Stimulated activated CD8-positive, alpha-beta memory T cell treated with anti-CD3 and anti-CD28 coated beads, Interleukin-7, amount 100 ng/mL, for 48 hours (primary cell): ENCODE data around the gene CATSPERZ.
A peak's percentile ranks its signal among the peaks of the same experiment; 100 is the strongest.

Source experiments
- DNase-seq, 2 donors: peaks; one replicate each; pipeline ENCODE4 v3.0.0-alpha.2; 2020; ENCODE audit warnings: low read depth in 1 of 2; ENCODE audit errors: extremely low read depth in 1 of 2

CATSPERZ gene

DNA sequence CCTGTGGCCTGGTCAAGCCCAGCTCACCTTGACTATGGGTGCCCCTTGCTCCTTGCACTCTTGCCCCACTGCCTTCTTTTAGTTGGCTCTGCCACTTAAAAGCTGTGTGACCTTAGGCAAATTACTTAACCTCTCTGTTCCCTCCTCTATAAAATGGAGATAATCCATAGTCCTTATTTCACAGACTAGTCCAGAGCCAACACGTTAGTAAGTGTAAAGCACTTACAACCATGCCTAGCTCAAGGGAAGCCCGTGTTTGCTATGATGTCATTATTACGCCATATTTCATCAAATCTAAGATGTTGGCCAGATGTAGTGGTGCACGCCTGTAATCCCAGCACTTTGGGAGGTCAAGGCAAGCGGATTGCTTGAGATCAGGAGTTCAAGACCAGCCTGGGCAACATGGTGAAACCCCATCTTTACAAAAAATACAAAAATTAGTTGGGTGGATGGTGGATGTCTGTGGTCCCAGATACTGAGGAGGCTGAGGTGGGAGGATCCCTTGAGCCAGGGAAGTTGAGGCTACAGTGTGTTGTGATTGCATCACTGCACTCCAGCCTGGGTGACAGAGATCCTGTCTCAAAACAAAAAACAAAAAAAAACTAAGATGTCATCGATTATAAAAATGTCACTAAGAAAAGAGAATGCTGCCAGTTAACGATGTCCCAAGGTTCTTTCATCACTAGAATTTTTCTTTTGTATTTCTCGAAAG, 37.5 kb downstream of the CATSPERZ start:
- no peak for DNase-seq

DNA sequence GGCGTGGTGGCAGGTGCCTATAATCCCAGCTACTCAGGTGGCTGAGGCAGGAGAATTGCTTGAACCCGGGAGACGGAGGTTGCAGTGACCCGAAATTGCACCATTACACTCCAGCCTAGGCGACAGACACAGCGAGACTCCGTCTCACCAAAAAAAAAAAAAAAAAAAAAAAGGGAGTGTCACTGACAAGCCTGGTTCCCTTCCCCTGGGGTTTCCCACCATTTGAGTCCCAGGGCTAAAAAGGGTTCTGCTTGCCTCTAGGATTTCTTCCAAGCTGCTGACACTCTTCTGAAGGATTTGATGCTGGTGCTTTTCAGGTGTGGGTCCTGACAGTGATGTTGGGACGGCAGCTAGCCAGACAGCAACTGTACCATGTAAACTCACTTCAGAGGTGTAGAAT, 38.6 kb downstream of the CATSPERZ start:
- no peak for DNase-seq

DNA sequence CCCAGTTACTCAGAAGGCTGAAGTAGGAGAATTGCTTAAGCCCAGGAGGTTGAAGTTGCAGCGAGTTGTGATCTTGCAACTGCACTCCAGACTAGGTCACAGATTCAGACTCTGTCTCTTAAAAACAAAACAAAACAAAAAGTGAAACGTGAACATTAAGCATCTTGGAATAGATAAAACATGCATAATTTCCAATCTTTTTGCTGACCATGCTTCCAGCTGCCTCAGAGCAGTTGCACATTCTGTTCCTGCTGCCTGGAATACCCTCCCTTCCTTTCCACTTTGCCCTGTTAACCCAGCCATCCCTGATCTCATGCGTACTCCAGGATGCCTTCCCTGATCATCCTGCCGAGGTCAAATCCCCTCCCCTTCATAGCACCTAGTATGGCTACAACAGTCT, 39.1 kb downstream of the CATSPERZ start:
- no peak for DNase-seq

DNA sequence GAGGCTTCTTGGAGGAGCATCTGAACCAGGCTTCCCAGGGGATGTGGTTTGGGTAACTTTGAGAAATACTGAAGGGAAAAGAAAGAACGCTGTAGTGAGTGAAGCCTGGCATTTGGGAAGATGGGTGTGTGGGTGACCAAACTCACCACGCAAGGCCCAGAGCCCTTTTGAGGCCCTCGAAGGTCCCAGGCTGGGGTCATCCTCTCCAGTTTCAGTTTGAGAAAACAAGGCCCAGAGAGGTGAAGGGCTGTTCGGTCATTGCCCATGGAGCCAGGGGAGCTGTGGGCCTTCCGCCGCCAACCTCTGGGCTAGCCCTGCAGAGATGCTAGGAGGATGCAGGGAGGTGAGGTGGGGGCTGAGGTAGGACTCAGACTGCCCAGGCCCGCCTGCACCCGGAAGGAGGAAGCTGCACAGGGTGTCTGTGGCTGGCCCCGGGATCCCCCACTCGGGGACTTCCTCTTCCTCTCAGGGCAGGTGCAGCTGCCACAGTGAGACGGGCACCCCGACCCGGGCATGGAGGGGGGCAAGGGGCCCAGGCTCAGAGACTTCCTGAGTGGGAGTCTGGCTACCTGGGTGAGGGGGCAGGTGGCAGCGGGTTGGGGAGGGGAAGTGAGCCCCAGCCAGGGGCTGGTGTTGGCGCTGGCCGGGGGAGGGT, 39.7 kb downstream of the CATSPERZ start, which contains the start of gene CCDC88B:
TSS of gene CCDC88B (plus strand) at position 451 of the 655 bp plus-strand sequence. CDS start at position 514, 63 bp downstream.
- DNase-seq: peak; percentile 73 to 82

GRCh38 chr11:64340671-64341335, 40.6 kb downstream of the CATSPERZ start:
- peak; percentile 61 to 73 for DNase-seq

- DNase-seq: no peak
Measured at GRCh38 chr11:64341429-64341828, 41.3 kb downstream of the CATSPERZ start.

- peak; percentile 81 to 84 for DNase-seq
Measured at GRCh38 chr11:64341851-64342791, 42.0 kb downstream of the CATSPERZ start.

GRCh38 chr11:64342869-64343745, 42.9 kb downstream of the CATSPERZ start:
- no peak for DNase-seq

GRCh38 chr11:64343767-64344559, 43.8 kb downstream of the CATSPERZ start:
- no peak for DNase-seq

DNA sequence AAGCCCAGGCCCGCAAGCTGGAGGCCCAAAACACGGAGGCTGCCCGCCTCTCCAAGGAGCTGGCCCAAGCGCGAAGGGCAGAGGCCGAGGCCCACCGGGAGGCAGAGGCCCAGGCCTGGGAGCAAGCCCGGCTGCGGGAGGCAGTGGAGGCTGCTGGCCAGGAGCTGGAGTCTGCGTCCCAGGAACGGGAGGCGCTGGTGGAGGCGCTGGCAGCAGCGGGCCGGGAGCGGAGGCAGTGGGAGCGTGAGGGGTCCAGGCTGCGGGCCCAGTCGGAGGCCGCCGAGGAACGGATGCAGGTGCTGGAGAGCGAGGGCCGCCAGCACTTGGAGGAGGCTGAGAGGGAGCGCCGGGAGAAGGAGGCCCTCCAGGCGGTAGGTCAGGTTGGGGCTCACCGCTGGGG, 44.6 kb downstream of the CATSPERZ start:
- no peak for DNase-seq

GRCh38 chr11:64347193-64347867, 47.2 kb downstream of the CATSPERZ start:
- DNase-seq: no peak

DNA sequence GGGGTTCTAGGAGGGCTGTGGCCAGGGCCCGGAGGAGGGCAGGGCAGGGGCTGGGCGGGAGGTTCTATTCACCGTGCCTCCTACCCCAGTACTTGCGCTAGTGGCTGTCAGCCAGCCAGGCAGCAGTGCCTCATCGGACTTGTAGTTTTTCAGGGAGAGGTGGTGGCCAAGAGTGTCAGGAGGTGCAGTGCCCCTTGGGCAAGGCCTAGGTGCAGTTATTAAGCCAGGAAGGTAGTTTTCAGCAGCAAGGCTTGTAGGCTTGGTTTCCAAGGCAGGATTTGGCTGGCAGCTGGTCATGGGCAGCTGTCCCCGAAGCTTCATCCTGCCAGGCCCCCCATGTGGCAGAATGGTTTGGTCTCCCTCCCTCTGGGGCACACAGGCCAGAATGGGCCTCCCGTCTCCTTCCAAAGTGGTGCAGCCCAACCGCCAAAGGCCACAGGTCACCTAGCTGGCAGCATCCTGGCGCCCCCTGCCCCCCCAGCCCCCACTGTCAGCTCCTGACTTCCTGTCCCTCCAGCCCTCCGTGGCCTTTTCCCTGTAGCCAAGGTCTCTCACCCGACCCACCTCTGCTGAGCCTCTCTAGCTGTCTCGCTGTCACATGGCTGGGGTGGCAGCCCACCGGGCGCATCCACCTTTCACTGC, 48.3 kb downstream of the CATSPERZ start:
- no peak for DNase-seq

DNA sequence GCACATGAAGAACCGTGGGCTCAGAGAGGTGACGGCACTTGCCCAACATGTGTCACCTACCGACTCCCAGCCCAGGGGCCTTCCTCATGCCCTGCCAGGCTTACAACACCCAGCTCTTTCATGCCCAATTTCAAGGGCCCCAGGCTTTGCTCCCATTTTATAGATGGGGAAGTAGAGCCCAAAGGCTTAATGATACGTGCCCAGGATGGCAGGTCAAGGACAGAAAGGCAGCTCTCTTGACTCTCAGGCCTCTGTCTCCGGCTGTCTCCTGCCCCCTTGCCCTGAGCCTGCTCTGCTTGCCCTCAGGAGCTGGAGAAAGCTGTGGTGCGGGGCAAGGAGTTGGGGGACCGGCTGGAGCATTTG, 48.8 kb downstream of the CATSPERZ start:
- no peak for DNase-seq

- DNase-seq: no peak
Measured at GRCh38 chr11:64349404-64349803, 49.2 kb downstream of the CATSPERZ start.

DNA sequence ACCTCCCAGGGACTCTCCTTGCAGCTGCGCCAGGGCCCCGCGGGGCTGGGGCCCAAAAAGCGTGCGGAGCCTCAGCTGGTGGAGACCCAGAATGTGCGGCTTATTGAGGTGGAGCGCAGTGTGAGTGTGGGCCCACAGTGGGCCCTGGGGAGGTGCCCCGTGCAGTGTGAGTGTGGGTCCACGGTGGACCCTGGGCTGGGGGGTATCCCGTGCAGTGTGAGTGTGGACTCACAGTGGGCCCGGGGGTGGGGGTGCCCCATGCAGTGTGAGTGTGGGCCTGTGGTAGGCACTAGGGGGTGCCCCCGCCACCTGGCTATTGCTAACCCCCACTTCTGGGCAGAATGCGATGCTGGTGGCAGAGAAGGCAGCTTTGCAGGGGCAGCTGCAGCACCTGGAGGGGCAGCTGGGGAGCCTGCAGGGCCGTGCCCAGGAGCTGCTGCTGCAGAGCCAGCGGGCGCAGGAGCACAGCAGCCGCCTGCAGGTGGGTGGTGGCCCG, 51.0 kb downstream of the CATSPERZ start:
- no peak for DNase-seq

GRCh38 chr11:64352099-64352994, 52.2 kb downstream of the CATSPERZ start:
- no peak for DNase-seq
